HG02885 (cell line): ENCODE measurements around the gene MTFMT.
"Not testable (repeated sequence)": the region's sequence is repeated elsewhere in the genome, so short reads cannot be mapped to it uniquely, and the experiment has no call there.

Experiments used
- ATAC-seq: cut with Tn5 transposase; IDR thresholded peaks from one replicate; pipeline ENCODE4 v1.9.1; 2021; ENCODE audit warnings: mild to moderate bottlenecking; ENCODE audit not compliant: unreplicated experiment, poor library complexity

MTFMT gene

DNA sequence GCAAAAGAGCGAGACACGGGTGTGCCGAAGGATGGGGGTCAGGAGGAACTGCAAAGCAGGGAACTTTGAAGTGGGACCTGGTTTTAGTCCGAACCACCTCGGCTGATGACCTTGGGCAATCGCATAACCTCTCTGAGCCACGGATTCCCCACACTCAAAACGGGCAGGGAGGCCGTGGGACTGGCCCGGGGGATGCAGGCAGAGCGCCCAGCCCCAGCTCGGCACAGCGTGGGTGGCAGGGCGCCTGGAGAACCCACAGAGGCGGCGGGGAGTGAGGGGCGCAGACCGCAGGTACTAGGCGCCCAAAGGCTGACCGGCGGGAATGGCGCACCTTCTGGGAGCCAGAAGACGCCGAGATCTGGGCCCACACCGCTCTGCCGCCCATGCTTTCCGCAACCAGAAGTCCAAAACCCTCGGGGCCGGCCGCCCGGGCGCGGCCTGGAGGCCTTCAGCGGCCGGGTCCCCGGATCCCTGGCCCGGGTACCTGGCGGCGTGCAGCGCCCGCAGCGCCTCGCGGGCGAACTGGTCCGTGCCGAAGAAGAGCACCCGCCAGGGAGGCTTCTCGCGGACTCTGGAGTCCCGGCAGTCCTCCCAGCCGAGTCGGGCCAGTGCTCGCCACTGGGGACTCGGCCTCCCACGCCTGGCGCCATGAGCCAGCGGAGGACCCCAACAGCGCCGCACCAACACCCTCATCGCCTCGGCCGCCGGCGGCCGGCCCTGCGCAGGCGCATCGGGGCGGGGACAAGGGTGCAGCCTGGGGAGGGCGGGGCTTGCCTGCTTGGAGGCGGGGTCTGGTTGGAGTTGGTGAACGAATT is at the start of gene MTFMT:
Gene MTFMT (minus strand): TSS at position 719 of the 815 bp plus-strand sequence. CDS start 26 bp downstream, at position 693.
- peak; percentile 89 for ATAC-seq

DNA sequence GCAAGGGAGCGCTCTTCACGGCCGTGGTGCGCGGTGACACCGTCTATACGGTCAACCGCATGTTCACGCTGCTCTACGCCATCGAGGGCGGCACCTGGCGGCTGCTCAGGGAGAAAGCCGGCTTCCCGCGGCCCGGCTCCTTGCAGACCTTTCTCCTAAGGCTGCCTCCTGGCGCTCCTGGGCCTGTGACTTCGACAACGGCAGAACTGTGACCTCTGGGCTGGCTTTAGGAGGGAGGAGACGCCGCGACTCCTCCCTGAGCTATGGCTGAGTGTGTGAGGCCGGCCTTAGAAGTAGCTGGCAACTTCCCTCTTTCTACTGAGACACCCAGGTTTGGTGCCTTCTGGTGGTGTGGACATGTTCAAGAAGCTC is 48.5 kb upstream of the MTFMT start:
- ATAC-seq, result no peak

DNA sequence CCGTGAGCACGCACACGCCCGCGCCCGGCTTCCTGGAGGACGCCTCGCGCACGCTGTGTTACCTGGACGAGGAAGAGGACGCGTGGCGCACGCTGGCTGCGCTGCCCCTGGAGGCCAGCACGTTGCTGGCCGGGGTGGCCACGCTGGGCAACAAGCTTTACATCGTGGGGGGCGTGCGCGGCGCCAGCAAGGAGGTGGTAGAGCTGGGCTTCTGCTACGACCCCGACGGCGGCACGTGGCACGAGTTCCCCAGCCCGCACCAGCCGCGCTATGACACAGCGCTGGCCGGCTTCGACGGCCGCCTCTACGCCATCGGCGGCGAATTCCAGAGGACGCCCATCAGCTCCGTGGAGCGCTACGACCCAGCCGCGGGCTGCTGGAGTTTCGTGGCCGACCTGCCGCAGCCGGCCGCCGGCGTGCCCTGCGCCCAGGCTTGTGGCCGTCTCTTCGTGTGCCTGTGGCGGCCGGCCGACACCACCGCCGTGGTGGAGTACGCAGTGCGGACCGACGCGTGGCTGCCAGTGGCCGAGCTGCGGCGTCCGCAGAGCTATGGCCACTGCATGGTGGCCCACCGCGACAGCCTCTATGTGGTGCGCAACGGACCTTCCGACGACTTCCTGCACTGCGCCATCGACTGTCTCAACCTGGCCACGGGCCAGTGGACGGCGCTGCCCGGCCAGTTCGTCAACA is 48.0 kb upstream of the MTFMT start:
- no peak for ATAC-seq

DNA sequence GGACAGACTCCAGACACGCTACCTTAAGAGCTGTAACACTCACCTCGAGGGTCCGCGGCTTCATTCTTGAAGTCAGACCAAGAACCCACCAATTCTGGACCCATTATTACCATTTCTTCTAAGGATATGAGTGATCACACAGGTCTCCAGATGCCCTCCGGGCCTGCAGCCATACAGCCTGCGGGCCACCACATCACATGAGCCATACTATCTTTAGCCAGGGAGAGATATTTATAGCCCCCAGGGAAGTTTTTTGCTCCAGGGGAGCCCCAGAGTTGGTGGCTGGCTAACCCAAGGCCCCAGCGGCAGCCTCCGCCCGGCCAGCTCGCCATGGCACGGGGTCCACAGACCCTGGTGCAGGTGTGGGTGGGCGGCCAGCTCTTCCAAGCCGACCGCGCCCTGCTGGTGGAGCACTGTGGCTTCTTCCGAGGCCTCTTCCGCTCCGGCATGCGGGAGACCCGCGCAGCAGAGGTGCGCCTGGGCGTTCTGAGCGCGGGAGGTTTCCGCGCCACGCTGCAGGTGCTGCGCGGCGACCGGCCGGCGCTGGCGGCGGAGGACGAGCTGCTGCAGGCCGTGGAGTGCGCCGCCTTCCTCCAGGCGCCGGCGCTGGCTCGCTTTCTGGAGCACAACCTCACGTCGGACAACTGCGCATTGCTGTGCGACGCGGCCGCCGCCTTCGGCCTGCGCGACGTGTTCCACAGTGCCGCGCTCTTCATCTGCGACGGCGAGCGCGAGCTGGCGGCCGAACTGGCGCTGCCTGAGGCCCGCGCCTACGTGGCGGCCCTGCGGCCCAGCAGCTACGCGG is 47.2 kb upstream of the MTFMT start, which contains the start of gene KBTBD13:
Gene KBTBD13 (plus strand): TSS at position 261 of the 805 bp plus-strand sequence. CDS start 70 bp downstream, at position 331.
- ATAC-seq, result no peak

DNA sequence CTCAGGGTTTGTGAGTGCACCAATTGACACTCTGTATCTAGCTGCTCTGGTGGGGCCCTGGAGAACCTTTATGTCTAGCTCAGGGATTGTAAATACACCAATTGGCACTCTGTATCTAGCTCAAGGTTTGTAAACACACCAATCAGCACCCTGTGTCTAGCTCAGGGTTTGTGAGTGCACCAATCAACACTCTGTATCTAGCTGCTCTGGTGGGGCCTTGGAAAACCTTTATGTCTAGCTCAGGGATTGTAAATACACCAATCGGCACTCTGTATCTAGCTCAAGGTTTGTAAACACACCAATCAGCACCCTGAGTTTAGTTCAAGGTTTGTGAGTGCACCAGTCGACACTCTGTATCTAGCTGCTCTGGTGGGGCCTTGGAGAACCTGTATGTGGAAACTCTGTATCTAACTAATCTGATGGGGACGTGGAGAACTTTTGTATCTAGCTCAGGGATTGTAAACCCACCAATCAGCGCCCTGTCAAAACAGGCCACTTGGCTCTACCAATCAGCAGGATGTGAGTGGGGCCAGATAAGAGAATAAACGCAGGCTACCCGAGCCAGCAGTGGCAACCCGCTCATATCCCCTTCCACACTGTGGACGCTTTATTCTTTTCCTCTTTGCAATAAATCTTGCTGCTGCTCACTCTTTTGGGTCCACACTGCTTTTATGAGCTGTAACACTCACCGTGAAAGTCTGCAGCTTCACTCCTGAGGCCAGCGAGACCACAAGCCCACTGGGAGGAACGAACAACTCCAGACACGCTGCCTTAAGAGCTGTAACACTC is 46.4 kb upstream of the MTFMT start:
- not testable (repeated sequence) for ATAC-seq

DNA sequence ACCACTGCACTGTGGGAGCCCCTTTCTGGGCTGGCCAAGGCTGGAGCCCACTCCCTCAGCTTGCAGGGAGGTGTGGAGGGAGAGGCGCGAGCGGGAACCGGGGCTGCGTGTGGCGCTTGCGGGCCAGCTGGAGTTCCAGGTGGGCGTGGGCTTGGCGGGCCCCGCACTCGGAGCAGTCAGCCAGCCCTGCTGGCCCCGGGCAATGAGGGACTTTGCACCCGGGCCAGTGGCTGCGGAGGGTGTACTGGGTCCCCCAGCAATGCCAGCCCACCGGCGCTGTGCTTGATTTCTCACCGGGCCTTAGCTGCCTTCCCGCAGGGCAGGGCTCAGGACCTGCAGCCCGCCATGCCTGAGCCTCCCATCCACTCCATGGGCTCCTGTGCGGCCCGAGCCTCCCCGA is 45.5 kb upstream of the MTFMT start:
- not testable (repeated sequence) for ATAC-seq

DNA sequence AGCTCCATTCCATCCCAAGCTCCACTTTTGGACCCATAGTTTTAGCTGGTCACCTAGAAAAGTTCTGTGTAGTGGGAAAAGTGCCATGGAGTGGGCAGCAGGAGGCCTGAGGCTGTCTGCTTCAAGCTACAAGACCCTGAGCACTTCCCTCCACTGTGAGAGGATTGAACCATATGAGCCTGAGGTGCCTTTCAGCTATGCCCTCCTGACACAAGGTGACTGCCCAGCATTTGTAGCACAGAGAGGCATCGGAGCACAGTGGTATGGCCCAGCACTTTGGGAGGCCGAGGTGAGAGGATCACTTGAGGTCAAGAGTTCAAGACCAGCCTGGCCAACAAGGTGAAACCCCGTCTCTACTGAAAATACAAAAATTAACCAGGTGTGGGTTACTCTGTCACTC is 43.2 kb upstream of the MTFMT start:
- no peak for ATAC-seq

DNA sequence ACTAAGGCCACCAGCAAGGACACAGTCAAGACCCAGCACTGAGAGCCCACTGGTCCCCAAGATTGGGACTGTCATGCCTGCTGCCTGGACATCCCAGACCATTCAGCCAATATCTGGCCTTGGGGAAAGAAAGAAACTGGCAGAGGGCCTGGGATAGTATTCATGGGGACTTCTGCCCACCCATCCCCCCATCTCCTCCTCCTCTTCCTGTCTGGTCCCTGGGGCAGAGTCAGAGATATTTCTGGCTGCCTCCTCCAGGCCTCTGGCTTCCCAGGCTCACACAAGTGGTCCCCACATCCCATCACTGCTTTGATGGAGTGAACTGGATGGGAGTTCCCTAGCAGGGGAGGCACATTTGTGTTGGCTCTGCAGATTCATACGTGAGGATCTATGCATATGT is 42.6 kb upstream of the MTFMT start:
- ATAC-seq, result no peak

DNA sequence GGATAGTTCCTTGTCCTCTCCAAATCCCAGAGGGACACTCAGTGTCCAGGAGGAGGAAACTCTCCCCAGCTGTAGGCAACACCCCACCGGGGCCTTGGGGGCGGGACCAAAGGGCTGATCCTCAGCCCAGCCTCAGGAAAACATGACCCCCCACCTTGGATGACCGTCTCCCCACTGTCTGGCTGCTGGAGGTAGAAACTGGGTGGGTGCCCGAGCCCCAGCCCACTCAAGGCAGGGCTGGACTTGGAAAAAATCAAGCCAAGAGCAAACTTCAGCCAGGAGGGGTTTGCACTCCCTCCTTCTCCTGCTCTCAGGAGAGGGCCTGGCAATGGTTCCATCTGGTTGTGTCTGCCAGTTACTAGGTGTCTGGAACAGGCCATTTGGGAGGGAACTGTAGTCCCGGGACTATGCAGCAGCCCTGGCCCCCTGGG is 42.0 kb upstream of the MTFMT start:
- ATAC-seq, result no peak

DNA sequence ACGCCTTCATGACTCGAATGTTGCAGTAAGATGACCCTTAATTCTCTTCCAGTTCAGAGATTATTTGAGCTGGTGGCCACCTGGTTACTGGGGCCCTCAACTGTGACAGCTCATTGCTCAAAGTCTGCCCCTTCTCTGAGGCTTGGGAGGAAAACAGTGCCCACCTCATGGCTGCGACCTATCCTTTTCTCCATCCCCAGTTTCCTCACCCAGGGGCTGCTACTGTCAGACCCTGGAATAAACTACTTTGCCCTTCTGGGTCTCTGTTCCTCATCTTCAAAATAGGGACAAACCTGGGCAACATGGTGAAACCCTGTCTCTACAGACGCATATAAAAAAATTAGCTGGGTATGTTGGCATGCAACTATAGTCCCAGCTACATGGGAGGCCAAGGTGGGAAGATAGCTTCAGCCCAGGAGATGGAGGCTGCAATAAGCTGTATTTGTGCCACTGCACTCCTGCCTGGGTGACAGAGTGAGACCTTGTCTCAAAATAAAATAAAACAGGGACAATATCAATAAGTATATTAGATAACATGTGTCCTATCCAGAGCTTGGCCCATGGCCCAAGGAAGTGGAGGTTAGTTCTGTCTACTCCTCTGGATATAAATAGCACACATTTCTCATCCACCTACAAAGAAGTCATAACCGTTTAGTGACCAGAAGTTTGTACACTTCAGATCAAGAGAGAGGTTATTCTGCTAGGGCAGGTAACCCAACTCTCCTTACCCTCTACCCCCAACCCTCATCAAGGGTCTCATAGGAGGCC is 40.5 kb upstream of the MTFMT start:
- ATAC-seq, result no peak

DNA sequence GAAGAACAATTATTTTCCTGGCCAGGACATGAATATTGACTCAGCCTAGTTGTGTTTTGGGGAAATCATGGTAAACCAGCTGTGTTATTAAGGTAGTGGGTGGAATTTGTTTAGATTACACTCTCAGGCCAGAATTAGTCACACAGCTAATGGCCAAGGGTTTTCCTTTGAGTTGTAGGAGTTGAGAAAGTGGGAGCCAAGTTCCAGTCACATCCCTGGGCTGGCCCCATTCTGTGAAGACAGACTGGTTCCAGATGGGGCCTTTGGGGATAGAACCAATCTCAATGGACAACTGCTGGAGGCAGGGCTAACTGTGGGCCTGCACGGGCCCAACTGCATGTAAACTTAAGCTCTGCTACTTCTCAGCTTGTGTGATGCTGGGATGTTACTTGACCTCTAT is 39.7 kb upstream of the MTFMT start:
- ATAC-seq, result no peak

DNA sequence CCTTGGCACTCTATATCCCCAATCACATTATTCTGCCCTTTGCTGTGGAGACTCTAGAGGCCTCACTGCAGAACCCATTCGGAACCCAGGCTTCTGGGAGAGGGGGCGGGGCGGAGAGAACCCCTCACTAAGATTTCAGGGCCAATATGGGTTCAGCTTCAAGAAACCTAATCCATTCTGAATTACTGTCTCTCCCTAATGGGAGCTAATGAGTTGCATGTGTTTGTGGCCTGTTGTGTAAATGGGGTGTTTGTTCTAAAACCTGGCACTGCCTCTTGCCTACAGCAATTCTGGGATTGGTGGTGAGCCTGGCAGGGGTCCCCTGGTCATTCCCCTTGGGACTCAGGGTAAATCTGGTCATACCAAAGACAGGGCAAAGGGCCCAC is 39.0 kb upstream of the MTFMT start:
- no peak for ATAC-seq

DNA sequence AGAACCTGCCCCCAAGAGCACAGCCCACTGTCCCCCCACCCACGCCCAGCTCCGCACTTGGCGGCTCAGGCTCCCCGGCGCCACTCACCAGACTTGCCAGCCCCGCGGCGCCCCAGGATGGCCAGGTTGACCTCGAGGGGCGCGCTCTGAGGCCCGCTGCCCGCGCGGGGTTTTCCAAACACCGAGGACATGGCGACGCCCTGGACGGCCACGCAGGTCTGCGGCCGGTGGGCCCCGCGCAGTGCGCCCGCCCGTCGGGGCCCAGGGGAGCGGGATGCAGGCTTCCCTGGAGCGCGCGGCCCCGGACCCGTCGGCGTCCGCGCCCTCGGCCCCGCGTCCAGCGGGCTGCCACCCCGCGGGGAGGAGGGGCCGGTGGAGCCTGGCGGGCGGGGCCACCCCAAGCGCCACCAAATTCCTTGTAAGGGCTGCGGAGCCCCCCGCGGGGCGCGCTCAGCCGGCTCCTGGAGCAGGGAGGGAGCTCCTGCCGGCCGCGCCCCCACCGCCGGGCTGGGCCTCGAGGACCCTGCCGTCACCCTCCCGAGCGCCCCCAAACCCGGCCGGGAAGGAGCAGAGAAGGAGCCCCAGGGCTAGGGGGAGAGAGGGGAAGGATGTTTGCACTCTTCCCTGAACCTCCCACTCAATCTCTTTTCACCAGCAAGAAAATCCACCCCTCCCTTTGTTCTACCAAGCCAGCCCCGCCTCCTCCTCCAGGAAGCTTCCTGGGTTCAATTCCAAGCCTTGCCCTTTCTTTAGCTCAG is 38.4 kb upstream of the MTFMT start, which contains the start of gene RASL12:
Gene RASL12 (minus strand): TSS at position 347 of the 758 bp plus-strand sequence. CDS start 156 bp downstream, at position 191.
- no peak for ATAC-seq

DNA sequence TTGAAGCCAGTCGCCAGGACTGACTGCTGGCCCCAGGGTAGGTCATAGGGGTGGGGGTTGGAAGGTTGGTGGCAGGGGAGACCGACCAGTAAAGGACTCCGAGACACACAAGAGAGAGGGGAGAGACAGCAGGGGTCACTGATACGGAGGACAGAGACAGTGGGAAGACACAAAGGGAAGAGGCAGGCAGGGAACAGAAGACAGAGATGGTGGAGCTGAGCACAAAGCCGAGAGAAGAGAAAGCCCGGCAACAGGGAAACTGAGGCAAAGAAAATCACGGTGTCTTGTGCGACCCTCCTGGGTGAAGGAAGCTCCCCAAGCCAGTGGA is 37.8 kb upstream of the MTFMT start:
- no peak for ATAC-seq

DNA sequence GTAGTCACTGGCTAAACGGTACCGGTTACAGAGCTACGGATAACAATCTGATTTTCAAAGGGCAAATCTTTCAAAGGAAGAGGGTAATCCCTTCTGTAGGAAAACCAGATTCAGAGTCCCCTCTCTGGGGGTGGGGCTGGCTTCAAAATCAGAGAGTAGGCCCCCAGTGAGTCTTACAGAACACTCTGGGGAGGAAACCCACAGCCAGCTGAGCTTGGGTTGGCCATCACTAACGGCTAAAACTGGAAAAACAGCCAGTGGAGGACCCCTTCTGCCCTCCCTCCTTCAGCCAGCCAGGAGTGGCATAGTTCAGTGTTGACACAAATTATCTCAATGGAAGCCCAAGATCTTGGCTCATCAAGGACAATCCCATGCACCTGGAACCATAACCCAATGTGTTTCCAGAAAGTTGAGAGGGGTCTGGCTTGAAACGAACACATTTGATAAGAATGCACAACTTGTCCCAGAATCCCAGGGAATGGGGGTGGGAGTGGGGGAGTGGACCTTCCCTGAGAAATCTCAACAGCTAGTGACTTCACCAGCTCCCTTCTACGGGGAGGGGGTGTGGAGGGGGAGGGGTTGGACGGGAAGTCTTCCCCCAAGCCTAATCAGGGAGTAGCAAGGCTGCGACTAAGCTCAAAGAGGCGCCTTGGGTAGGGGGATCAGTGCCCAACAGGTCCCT is 37.3 kb upstream of the MTFMT start:
- ATAC-seq, result no peak

DNA sequence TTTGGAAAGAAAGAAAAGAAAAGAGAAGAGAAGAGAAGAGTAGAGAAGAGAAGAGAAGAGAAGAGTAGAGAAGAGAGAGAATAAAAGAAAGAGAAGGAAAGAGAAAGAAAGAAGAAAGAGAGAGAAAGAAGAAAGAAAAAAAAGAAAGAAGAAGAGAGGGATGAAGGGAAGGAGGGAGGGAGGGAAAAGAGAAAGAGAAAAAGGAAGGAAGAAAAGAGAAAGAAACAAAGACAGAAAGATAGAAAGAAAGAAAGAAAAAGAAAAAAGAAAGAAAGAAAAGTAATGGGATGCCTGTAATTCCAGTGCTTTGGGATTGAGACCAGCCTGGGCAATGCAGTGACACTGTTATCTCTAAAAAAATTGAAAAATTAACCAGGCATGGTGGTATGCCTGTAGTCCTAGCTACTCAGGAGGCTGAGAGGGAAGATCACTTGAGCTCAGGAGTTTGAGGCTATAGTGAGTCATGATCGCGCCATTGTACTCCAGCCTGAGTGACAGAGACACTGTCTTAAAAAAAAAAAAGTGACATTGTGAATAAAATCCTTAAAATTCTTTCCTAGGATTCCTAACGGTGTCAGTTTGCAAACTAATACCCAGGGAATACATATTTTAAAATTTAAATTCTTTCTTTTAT is 36.7 kb upstream of the MTFMT start:
- ATAC-seq, result no peak

DNA sequence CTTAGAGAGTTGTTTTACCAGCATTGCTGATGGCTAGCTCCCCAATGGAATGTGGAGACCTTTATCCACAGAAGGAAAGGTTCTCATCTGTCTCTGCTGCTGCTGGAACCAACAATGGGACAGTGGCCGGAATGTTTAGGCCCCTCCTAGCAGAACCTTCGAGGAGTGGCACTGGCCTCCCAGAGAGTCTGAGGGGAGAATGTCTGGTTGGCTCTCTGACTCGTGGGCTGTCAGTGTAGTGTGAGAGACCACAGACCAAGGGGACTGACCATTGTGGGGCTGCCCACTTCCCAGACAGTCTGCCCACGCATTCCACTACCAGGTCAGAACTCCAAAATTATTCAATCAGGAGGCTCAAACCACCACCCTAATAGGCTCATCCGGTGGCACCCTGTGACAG is 33.3 kb upstream of the MTFMT start:
- ATAC-seq, result no peak

DNA sequence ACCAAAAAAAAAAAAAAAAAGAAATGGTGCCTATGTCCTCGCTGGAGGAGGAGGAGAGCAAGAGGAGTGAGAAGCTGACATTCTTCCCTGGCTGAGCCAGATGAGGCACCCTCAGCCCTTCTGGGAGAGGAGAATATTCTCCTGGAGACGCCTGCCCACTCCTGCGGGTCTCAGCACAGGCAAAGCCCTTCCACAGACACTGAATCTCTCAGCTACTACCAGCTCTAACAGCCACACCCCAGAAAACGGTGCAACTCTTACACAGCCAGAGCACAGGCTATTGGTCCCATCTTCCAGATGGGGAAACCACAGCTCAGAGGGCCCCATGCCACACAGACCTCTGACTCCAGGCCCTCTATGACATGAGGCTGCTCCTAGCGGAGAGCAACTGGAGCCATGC is 32.6 kb upstream of the MTFMT start:
- no peak for ATAC-seq
